IMR-90 (cell line): ENCODE data around the gene PEX11G. TPM values are rescaled to one million over a fixed set of nuclear protein-coding genes. Genes with fewer than 3 reads are reported as not detected.

Source experiments
- ATAC-seq: fragments of 200-7000 bp; cut with Tn5 transposase; 2 replicates; pipeline ENCODE4 v1.9.1; 2020; ENCODE audit warnings: low read depth, mild to moderate bottlenecking, moderate library complexity
- BruUV-seq: library from RNA; stranded (reverse); fragments of 400-500 nt; replicated peaks from 2 replicates; lab custom pipeline; 2021; lab: Mats Ljungman, UMichigan
- CTCF ChIA-PET: fragments of 300-600 bp; formaldehyde crosslinking; extraction: SDS; loops from one replicate; lab custom pipeline; 2021; ENCODE audit warnings: antibody characterized with exemption; lab: Yijun Ruan, JAX
- POLR2A ChIA-PET: fragments of 300-600 bp; sonication (Branson Sonifier 250); formaldehyde crosslinking; loops from one replicate; lab custom pipeline; 2022; ENCODE audit warnings: antibody characterized with exemption; ENCODE audit not compliant: unreplicated experiment; lab: Charles Lee
- DNase-seq: peaks from one replicate; pipeline ENCODE4 v3.0.0; 2013
- H2AFZ ChIP-seq: replicated peaks from 2 replicates; pipeline ENCODE3; 2013; ENCODE audit warnings: low read length, mild to moderate bottlenecking; ENCODE audit not compliant: poor library complexity
- H2AK5ac ChIP-seq: 2 replicates; pipeline ENCODE4 v1.6.1; 2013; ENCODE audit warnings: low read depth, low read length, inconsistent platforms
- H2AK9ac ChIP-seq: replicated peaks from 2 replicates; pipeline ENCODE3; 2013; ENCODE audit warnings: mild to moderate bottlenecking, low read depth, low read length, moderate library complexity; ENCODE audit not compliant: poor library complexity
- H2BK120ac ChIP-seq: 2 replicates; pipeline ENCODE4 v1.6.1; 2013; ENCODE audit warnings: low read depth, low read length, inconsistent platforms
- H2BK15ac ChIP-seq: 3 replicates; pipeline ENCODE4 v1.6.1; 2013; ENCODE audit warnings: low read depth, low read length, inconsistent platforms
- H2BK20ac ChIP-seq: 2 replicates; pipeline ENCODE4 v1.6.1; 2013; ENCODE audit warnings: low read depth, mild to moderate bottlenecking, inconsistent platforms, low read length, moderate library complexity
- H2BK5ac ChIP-seq: 2 replicates; pipeline ENCODE4 v1.6.1; 2013; ENCODE audit warnings: mild to moderate bottlenecking, low read depth, low read length, inconsistent platforms; ENCODE audit not compliant: poor library complexity, severe bottlenecking
- H3K14ac ChIP-seq: replicated peaks from 2 replicates; pipeline ENCODE4 v1.6.1; 2013; ENCODE audit warnings: low read depth, low read length, inconsistent platforms
- H3K18ac ChIP-seq: 2 replicates; pipeline ENCODE4 v1.6.1; 2013; ENCODE audit warnings: low read depth, low read length, control low read depth
- H3K23ac ChIP-seq: 2 replicates; pipeline ENCODE4 v1.6.1; 2013; ENCODE audit warnings: low read depth, low read length, inconsistent platforms
- H3K27ac ChIP-seq: 2 replicates; pipeline ENCODE4 v1.5.1; 2013; ENCODE audit warnings: mild to moderate bottlenecking, control low read depth, low read length; ENCODE audit not compliant: insufficient read depth
- H3K27me3 ChIP-seq: 2 replicates; pipeline ENCODE4 v1.6.1; 2013; ENCODE audit warnings: low read length; ENCODE audit not compliant: control insufficient read depth, insufficient read depth
- H3K36me3 ChIP-seq: 2 replicates; pipeline ENCODE4 v1.6.1; 2013; ENCODE audit warnings: low read length, mixed read lengths; ENCODE audit not compliant: control insufficient read depth, insufficient read depth
- H3K4ac ChIP-seq: 2 replicates; pipeline ENCODE4 v1.6.1; 2013; ENCODE audit warnings: low read depth, low read length, inconsistent platforms
- H3K4me1 ChIP-seq: 2 replicates; pipeline ENCODE4 v1.6.1; 2013; ENCODE audit warnings: low read length, mixed read lengths; ENCODE audit not compliant: control insufficient read depth, insufficient read depth
- H3K4me2 ChIP-seq: 2 replicates; pipeline ENCODE4 v1.6.1; 2013; ENCODE audit warnings: low read depth, mild to moderate bottlenecking, control low read depth, low read length, moderate library complexity
- H3K4me3 ChIP-seq: 2 replicates; pipeline ENCODE4 v1.5.1; 2013; ENCODE audit warnings: low read depth, mild to moderate bottlenecking, control low read depth, low read length, moderate library complexity; ENCODE audit not compliant: insufficient read depth
- H3K56ac ChIP-seq: 2 replicates; pipeline ENCODE4 v1.6.1; 2013; ENCODE audit warnings: low read length, inconsistent platforms; ENCODE audit not compliant: insufficient read depth; ENCODE audit errors: extremely low read depth
- H3K79me1 ChIP-seq, 2 experiments: 2 replicates each; pipeline ENCODE4 v1.6.1; 2013; ENCODE audit warnings: low read length in 2 of 2, inconsistent platforms in 1 of 2, low read depth in 1 of 2
- H3K9ac ChIP-seq: 2 replicates; pipeline ENCODE4 v1.6.1; 2013; ENCODE audit warnings: low read depth, low read length, control low read depth
- H3K9me1 ChIP-seq: 2 replicates; pipeline ENCODE4 v1.6.1; 2013; ENCODE audit warnings: low read length, inconsistent platforms; ENCODE audit not compliant: insufficient read depth
- H3K9me3 ChIP-seq: 2 replicates; pipeline ENCODE4 v1.6.1; 2013; ENCODE audit warnings: low read length; ENCODE audit not compliant: control insufficient read depth, insufficient read depth
- H4K20me1 ChIP-seq: 2 replicates; pipeline ENCODE4 v1.6.1; 2013; ENCODE audit warnings: low read length, inconsistent platforms; ENCODE audit not compliant: insufficient read depth
- H4K5ac ChIP-seq: 2 replicates; pipeline ENCODE4 v1.6.1; 2013; ENCODE audit warnings: mild to moderate bottlenecking, low read depth, low read length, control low read depth
- H4K8ac ChIP-seq, 2 experiments: 2 replicates each; pipeline ENCODE4 v1.6.1; 2013; ENCODE audit warnings: low read depth in 2 of 2, low read length in 2 of 2, control low read depth in 1 of 2, inconsistent platforms in 1 of 2
- H4K91ac ChIP-seq: 2 replicates; pipeline ENCODE4 v1.6.1; 2013; ENCODE audit warnings: low read depth, low read length, inconsistent platforms; ENCODE audit not compliant: insufficient read depth
- BHLHE40 ChIP-seq: fragments of 150-350 bp; IDR thresholded peaks from 2 replicates; pipeline ENCODE4 v1.6.1; 2016; ENCODE audit warnings: mild to moderate bottlenecking, low read depth, low read length
- CEBPB ChIP-seq: IDR thresholded peaks from 2 replicates; pipeline ENCODE4 v1.6.1; 2012; ENCODE audit warnings: low read depth, low read length, improper control_type of control experiment
- CHD1 ChIP-seq: IDR thresholded peaks from 2 replicates; pipeline ENCODE4 v1.6.1; 2012; ENCODE audit warnings: low read depth, low read length, improper control_type of control experiment
- CTCF ChIP-seq: conservative IDR thresholded peaks from 2 replicates; pipeline ENCODE4 v1.5.1; 2012; ENCODE audit warnings: mild to moderate bottlenecking, low read depth, low read length, improper control_type of control experiment
- MAFK ChIP-seq: IDR thresholded peaks from 2 replicates; pipeline ENCODE4 v1.6.1; 2012; ENCODE audit warnings: low read depth, low read length, improper control_type of control experiment
- MAZ ChIP-seq: IDR thresholded peaks from 2 replicates; pipeline ENCODE4 v1.6.1; 2012; ENCODE audit warnings: low read depth, mild to moderate bottlenecking, low read length, improper control_type of control experiment, moderate library complexity, borderline replicate concordance
- MXI1 ChIP-seq: IDR thresholded peaks from 2 replicates; pipeline ENCODE4 v1.6.1; 2012; ENCODE audit warnings: low read depth, mild to moderate bottlenecking, low read length, moderate library complexity, borderline replicate concordance
- NFE2L2 ChIP-seq: fragments of 150-350 bp; IDR thresholded peaks from 2 replicates; pipeline ENCODE4 v1.6.1; 2016; ENCODE audit warnings: low read depth, mild to moderate bottlenecking, low read length
- POLR2A ChIP-seq: IDR thresholded peaks from 2 replicates; pipeline ENCODE4 v1.6.1; 2012; ENCODE audit warnings: mild to moderate bottlenecking, low read depth, low read length
- RAD21 ChIP-seq: IDR thresholded peaks from 2 replicates; pipeline ENCODE4 v1.6.1; 2012; ENCODE audit warnings: low read length, improper control_type of control experiment
- RCOR1 ChIP-seq: IDR thresholded peaks from 2 replicates; pipeline ENCODE4 v1.6.1; 2012; ENCODE audit warnings: mild to moderate bottlenecking, low read length, improper control_type of control experiment; ENCODE audit not compliant: insufficient replicate concordance
- USF2 ChIP-seq: fragments of 150-350 bp; IDR thresholded peaks from 2 replicates; pipeline ENCODE4 v1.6.1; 2017; ENCODE audit warnings: mild to moderate bottlenecking, antibody characterized with exemption, low read length, low read depth
- WGBS, 2 experiments: methylation state at CpG; one replicate each; pipeline versions ENCODE4 v1.1.5 to v1.1.7; 2013; ENCODE audit warnings: missing lambda C conversion rate in 2 of 2; ENCODE audit not compliant: insufficient read length in 1 of 2; ENCODE audit errors: extremely low coverage in 2 of 2; 5-methylcytosine and 5-hydroxymethylcytosine counted together
- dilution Hi-C: fragments of 300-500 bp; cut with HindIII; formaldehyde crosslinking; loops from one replicate; pipeline ENCODE4 v1.14.3; 2018; ENCODE audit warnings: low sequenced_read_pairs; ENCODE audit not compliant: unreplicated experiment
- in situ Hi-C: fragments of 300-500 bp; cut with MboI; formaldehyde crosslinking; loops from 3 replicates; pipeline ENCODE4 v1.14.3; 2019; ENCODE audit warnings: low sequenced_read_pairs, inconsistent platforms, mixed read lengths
- intact Hi-C: fragments of 100-400 bp; cut with micrococcal nuclease; formaldehyde crosslinking; loops from 2 replicates; pipeline ENCODE4 v1.10.0; 2022
- polyA plus RNA-seq, 3 experiments: library from polyadenylated mRNA; depleted of rRNA; stranded (reverse); fragments of >200 nt; gene quantifications; 2 replicates each; pipeline ENCODE4 v1.2.3, GENCODE V29; 2012; ENCODE audit warnings: low replicate concordance in 1 of 3
- total RNA-seq: library from RNA; depleted of rRNA; stranded (reverse); fragments of >200 nt; gene quantifications from 2 replicates; pipeline ENCODE4 v1.2.3, GENCODE V29; 2012

The PEX11G gene
- total and polyA plus RNA-seq, 2 of the 4 experiments (the other 2 are of a cell fraction) = 0.72 to 1.7 TPM

- TF ChIP-seq CHD1 = no peak
Observed at GRCh38 chr19:7480222-7480969, 8.4 kb downstream of the PEX11G start (continued).

- dilution Hi-C loops = no loop called here
Observed at GRCh38 chr19:7478843-7479227, 10.0 kb downstream of the PEX11G start.

More at GRCh38 chr19:7478843-7479227, 10.0 kb downstream of the PEX11G start:
- Histone ChIP-seq H3K14ac (no peak overlapping the region), H3K18ac (no peak overlapping the region), H3K56ac (no peak overlapping the region), H4K20me1 (no peaks in the 10 kb centered on the region), H3K79me1 (no peaks in the 10 kb centered on the region), H3K9ac (no peak overlapping the region), H4K5ac (no peak overlapping the region), H2BK20ac (no peak overlapping the region), H3K9me3 (no peaks in the 10 kb centered on the region; the same call in 1 of the 2 replicates), H3K27me3 (no peaks in the 10 kb centered on the region), H3K27ac (no peak overlapping the region), H3K4me3 (no peak overlapping the region), H4K91ac (no peak overlapping the region), H4K8ac (no peak overlapping the region), H3K4me2 (no peak overlapping the region), H3K4me1 (peaks cover 2% of the 10 kb centered on the region; the same call in 1 of the 2 replicates), H2BK15ac (no peak overlapping the region), H2AK5ac (no peak overlapping the region), H2BK120ac (no peak overlapping the region), H2BK5ac (no peak overlapping the region), H3K4ac (no peak overlapping the region), H3K36me3 (peaks cover 1% of the 10 kb centered on the region; the same call in 1 of the 2 replicates), H2AFZ (no peak overlapping the region), H2AK9ac (no peak overlapping the region), H3K9me1 (no peaks in the 10 kb centered on the region), H3K23ac (no peak overlapping the region)
- DNase-seq (no peak), ATAC-seq (no peak)
- in situ Hi-C loops = no loop called here
- TF ChIP-seq RCOR1 (no peak), CTCF (no peak), POLR2A (no peak), CEBPB (no peak), BHLHE40 (no peak), MAZ (no peak), MXI1 (no peak), NFE2L2 (no peak), USF2 (no peak), RAD21 (no peak), CHD1 (no peak), MAFK (no peak)
- no TSS peak for BruUV-seq
- WGBS, 2 experiments = 89% methylated on average over 6 of the region's 9 CpGs; no CpG with 5 or more reads in 1 of the 2 experiments
- POLR2A ChIA-PET = no interaction called here
- CTCF ChIA-PET = no interaction called here
- intact Hi-C loops = no loop called here
